Panc1 (cell line): ENCODE results near the gene RNF111. TPM values are rescaled to one million over a fixed set of nuclear protein-coding genes. Genes with fewer than 3 reads are reported as not detected.

Source experiments
- ATAC-seq: fragments of 200-7000 bp; cut with Tn5 transposase; 2 replicates; pipeline ENCODE4 v1.9.1; 2020; ENCODE audit warnings: mild to moderate bottlenecking, moderate library complexity
- BruUV-seq: library from RNA; stranded (reverse); fragments of 400-500 nt; replicated peaks from 2 replicates; lab custom pipeline; 2021; lab: Mats Ljungman, UMichigan
- CTCF ChIA-PET: fragments of 300-600 bp; sonication (Branson Sonifier 250); formaldehyde crosslinking; loops from one replicate; lab custom pipeline; 2022; ENCODE audit warnings: antibody characterized with exemption; lab: Charles Lee
- POLR2A ChIA-PET: fragments of 300-600 bp; sonication (Branson Sonifier 250); formaldehyde crosslinking; loops from one replicate; lab custom pipeline; 2022; ENCODE audit warnings: antibody characterized with exemption; lab: Charles Lee
- DNase-seq: peaks from one replicate; pipeline ENCODE4 v3.0.0-alpha.2; 2010; ENCODE audit warnings: low read depth, low spot score
- H3K27ac ChIP-seq: 2 replicates; pipeline ENCODE4 v1.5.1; 2011; ENCODE audit warnings: mild to moderate bottlenecking, low read length, inconsistent platforms
- H3K27me3 ChIP-seq: fragments of 200-500 bp; sonication (Bioruptor generic); 2 replicates; pipeline ENCODE4 v1.6.0; 2014; ENCODE audit warnings: low read length, inconsistent platforms; ENCODE audit not compliant: control insufficient read depth, insufficient read depth
- H3K36me3 ChIP-seq: fragments of 200-500 bp; sonication (Bioruptor generic); 2 replicates; pipeline ENCODE4 v1.5.1; 2014; ENCODE audit warnings: inconsistent platforms, mild to moderate bottlenecking, low read length, moderate library complexity; ENCODE audit not compliant: control insufficient read depth, insufficient read depth
- H3K4me1 ChIP-seq: 2 replicates; pipeline ENCODE4 v1.5.1; 2011; ENCODE audit warnings: inconsistent platforms, mild to moderate bottlenecking, low read length, moderate library complexity; ENCODE audit not compliant: control insufficient read depth, insufficient read depth
- H3K4me3 ChIP-seq, 2 experiments: 2 replicates each; pipeline ENCODE4 v1.5.1; 2011 to 2012; ENCODE audit warnings: low read depth in 2 of 2, low read length in 2 of 2, mild to moderate bottlenecking in 2 of 2, inconsistent platforms in 1 of 2, moderate library complexity in 1 of 2
- H3K9me3 ChIP-seq: fragments of 200-500 bp; sonication (Bioruptor generic); 2 replicates; pipeline ENCODE4 v1.5.1; 2014; ENCODE audit warnings: low read depth, mild to moderate bottlenecking, inconsistent platforms, low read length, moderate library complexity; ENCODE audit not compliant: control insufficient read depth, insufficient read depth
- POLR2AphosphoS5 ChIP-seq: IDR thresholded peaks from 2 replicates; pipeline ENCODE4 v1.6.1; 2012; ENCODE audit warnings: mild to moderate bottlenecking, low read depth, low read length, moderate library complexity
- SIN3A ChIP-seq: IDR thresholded peaks from 2 replicates; pipeline ENCODE4 v1.6.1; 2012; ENCODE audit warnings: low read depth, mild to moderate bottlenecking, low read length, moderate library complexity, borderline replicate concordance; ENCODE audit not compliant: insufficient read depth
- TCF7L2 ChIP-seq: IDR thresholded peaks from 2 replicates; pipeline ENCODE4 v1.6.1; 2011; ENCODE audit warnings: mild to moderate bottlenecking, low read depth, low read length, inconsistent platforms
- in situ Hi-C: cut with HindIII; loops from 2 replicates; pipeline ENCODE4 v1.10.0; 2016; ENCODE audit warnings: low sequenced_read_pairs, low pct_unique_long_range_greater_than_20kb
- intact Hi-C: fragments of 100-400 bp; cut with micrococcal nuclease; formaldehyde crosslinking; loops from one replicate; pipeline ENCODE4 v1.10.0; 2022; ENCODE audit not compliant: unreplicated experiment
- total RNA-seq: library from RNA; stranded (reverse); gene quantifications from one replicate; pipeline ENCODE4 v1.2.1, GENCODE V29; 2021; ENCODE audit not compliant: unreplicated experiment
- TF ChIP-seq, protein P1 (sequence below), 2 experiments: IDR thresholded peaks; 2 replicates each; pipeline ENCODE4 v1.6.1; 2011 to 2012; ENCODE audit warnings: low read depth in 2 of 2, control low read depth in 1 of 2, low read length in 1 of 2, mild to moderate bottlenecking in 1 of 2, moderate library complexity in 1 of 2; ENCODE audit not compliant: insufficient read depth in 1 of 2
- TF ChIP-seq, protein P2 (sequence below): fragments of 450-650 bp; IDR thresholded peaks from 2 replicates; pipeline ENCODE4 v1.5.1; 2017; ENCODE audit warnings: mild to moderate bottlenecking

RNF111 gene
- total RNA-seq, 1 experiment from 2014 or later: 37.2 TPM

DNA sequence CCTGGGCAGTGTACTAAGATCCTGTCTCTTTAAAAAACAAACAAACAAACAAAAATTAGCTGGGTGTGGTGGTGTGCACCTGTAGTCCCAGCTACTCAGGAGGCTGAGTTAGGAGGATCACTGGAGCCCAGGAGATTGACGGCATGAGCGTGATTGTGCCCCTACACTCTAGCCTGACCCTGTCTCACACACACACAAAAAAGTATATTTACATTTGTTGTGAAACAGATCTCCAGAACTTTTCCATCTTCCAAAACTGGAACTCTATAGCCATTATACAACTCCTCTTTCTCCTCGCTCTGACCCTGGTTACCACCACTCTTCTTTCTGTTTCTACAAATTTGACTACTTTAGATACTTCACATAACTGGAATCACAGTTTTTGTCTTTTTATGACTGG lies 61.4 kb downstream of the RNF111 start:
- ATAC-seq: no peak
- TF ChIP-seq TCF7L2: no peak
- TF ChIP-seq SIN3A: no peak
- TF ChIP-seq, protein P1, sequence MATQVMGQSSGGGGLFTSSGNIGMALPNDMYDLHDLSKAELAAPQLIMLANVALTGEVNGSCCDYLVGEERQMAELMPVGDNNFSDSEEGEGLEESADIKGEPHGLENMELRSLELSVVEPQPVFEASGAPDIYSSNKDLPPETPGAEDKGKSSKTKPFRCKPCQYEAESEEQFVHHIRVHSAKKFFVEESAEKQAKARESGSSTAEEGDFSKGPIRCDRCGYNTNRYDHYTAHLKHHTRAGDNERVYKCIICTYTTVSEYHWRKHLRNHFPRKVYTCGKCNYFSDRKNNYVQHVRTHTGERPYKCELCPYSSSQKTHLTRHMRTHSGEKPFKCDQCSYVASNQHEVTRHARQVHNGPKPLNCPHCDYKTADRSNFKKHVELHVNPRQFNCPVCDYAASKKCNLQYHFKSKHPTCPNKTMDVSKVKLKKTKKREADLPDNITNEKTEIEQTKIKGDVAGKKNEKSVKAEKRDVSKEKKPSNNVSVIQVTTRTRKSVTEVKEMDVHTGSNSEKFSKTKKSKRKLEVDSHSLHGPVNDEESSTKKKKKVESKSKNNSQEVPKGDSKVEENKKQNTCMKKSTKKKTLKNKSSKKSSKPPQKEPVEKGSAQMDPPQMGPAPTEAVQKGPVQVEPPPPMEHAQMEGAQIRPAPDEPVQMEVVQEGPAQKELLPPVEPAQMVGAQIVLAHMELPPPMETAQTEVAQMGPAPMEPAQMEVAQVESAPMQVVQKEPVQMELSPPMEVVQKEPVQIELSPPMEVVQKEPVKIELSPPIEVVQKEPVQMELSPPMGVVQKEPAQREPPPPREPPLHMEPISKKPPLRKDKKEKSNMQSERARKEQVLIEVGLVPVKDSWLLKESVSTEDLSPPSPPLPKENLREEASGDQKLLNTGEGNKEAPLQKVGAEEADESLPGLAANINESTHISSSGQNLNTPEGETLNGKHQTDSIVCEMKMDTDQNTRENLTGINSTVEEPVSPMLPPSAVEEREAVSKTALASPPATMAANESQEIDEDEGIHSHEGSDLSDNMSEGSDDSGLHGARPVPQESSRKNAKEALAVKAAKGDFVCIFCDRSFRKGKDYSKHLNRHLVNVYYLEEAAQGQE (IDR thresholded peaks at IDR 0.05; ENCODE audit: insufficient read depth in 1 of 2, low read depth in 2 of 2, low read length in 1 of 2): no peak
- in situ Hi-C loops: no loop called here
- Histone ChIP-seq H3K4me3 (no peak overlapping the region), H3K9me3 (no peaks in the 10 kb centered on the region), H3K36me3 (peaks cover 4% of the 10 kb centered on the region; the same call in 1 of the 2 replicates), H3K4me1 (no peaks in the 10 kb centered on the region), H3K27ac (no peak overlapping the region), H3K27me3 (no peaks in the 10 kb centered on the region)
- POLR2A ChIA-PET: no interaction called here
- intact Hi-C loops: no loop called here
- no peak for DNase-seq
- no TSS peak for BruUV-seq
- CTCF ChIA-PET: no interaction called here

DNA sequence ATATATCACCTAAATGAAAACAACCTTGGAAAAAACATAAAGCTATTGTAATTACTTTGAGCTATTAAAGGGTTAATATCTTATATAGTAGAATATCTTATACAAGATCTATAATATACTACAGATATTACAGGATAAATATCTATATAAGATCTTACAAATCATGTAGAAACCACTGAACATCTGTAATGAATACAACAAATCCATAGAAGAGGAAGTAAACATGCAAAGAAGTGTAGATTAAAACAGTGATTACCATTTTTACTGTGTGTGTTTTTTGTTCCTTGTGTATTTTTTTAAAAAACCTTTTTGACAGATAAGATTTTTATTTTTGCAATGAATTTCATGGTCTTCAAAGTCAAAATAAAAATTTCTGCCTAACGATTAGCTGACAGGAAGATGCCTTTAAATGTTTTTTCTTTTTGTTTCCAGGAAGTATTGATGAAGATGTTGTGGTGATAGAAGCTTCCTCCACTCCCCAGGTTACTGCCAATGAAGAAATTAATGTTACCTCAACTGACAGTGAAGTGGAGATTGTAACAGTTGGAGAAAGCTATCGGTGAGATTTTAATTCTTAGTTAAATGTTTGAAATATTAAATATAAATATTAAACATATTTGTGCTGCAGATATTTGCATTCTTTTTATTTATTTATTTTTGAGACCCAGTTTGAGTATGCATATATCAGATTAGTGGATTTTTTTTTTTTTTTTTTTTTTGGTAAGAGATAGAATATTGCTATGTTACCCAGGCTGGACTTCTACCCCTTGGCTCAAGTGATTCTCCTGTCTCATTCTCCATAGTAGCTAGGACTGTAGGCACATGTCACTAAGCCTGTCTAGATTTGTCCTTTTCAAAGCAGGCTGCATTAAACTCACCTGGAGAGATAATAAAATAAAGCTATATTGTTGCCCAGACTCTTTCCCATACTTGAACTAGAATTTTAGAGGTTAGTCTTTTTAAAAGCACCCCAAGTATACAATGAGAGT lies 64.7 kb downstream of the RNF111 start:
- no TSS peak for BruUV-seq
- ATAC-seq (no peak), DNase-seq (no peak)
- H3K27me3 ChIP-seq: no peaks in the 10 kb centered on the region
- no peak overlapping the region for H3K4me3 ChIP-seq
- TF ChIP-seq, protein P1 (IDR thresholded peaks at IDR 0.05; ENCODE audit: insufficient read depth in 1 of 2, low read depth in 2 of 2, low read length in 1 of 2): no peak
- TF ChIP-seq SIN3A (no peak), POLR2AphosphoS5 (no peak), TCF7L2 (no peak)
- TF ChIP-seq, protein P2, sequence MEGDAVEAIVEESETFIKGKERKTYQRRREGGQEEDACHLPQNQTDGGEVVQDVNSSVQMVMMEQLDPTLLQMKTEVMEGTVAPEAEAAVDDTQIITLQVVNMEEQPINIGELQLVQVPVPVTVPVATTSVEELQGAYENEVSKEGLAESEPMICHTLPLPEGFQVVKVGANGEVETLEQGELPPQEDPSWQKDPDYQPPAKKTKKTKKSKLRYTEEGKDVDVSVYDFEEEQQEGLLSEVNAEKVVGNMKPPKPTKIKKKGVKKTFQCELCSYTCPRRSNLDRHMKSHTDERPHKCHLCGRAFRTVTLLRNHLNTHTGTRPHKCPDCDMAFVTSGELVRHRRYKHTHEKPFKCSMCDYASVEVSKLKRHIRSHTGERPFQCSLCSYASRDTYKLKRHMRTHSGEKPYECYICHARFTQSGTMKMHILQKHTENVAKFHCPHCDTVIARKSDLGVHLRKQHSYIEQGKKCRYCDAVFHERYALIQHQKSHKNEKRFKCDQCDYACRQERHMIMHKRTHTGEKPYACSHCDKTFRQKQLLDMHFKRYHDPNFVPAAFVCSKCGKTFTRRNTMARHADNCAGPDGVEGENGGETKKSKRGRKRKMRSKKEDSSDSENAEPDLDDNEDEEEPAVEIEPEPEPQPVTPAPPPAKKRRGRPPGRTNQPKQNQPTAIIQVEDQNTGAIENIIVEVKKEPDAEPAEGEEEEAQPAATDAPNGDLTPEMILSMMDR: no peak
- in situ Hi-C loops: no loop called here
- intact Hi-C loops: no loop called here
- no peaks in the 10 kb centered on the region for H3K9me3 ChIP-seq
- CTCF ChIA-PET: no interaction called here
- H3K4me1 ChIP-seq: no peaks in the 10 kb centered on the region
- H3K36me3 ChIP-seq: peaks cover 15% of the 10 kb centered on the region
- POLR2A ChIA-PET: interaction anchor here (0.6 kb wide), 1 partner anchor 13 kb away, joined by 18 read pairs; no protein-coding TSS in a partner anchor
- H3K27ac ChIP-seq: no peak overlapping the region
